ENCODE results near the gene IGSF10. TPM values are rescaled to one million over a fixed set of nuclear protein-coding genes. Genes with fewer than 3 reads are reported as not detected.

The IGSF10 gene
- polyA plus RNA-seq, 1 donor (not counting 4 experiments of a cell fraction or from before 2014, with no cell fraction given) = under 0.01 TPM

GRCh38 chr3:151452841-151453240 is 8.0 kb downstream of the IGSF10 start:
- H3K4me1 ChIP-seq (ENCODE audit: control insufficient read depth, extremely low read depth, insufficient read depth, low read length) = no peaks in the 10 kb centered on the region
- H4K20me1 ChIP-seq (ENCODE audit: control insufficient read depth, extremely low read depth, insufficient read depth, low read length) = no peaks in the 10 kb centered on the region
- no peaks in the 10 kb centered on the region for H3K79me2 ChIP-seq (ENCODE audit: control insufficient read depth, insufficient read depth, low read length)
- no peaks in the 10 kb centered on the region for H3K36me3 ChIP-seq (ENCODE audit: control insufficient read depth in 2 of 2, extremely low read depth in 1 of 2, insufficient read depth in 2 of 2, low read length in 2 of 2)
- H3K9me1 ChIP-seq (ENCODE audit: control insufficient read depth, extremely low read depth, insufficient read depth, low read length) = no peaks in the 10 kb centered on the region
- DNase-seq (ENCODE audit: low read depth, low spot score) (no peak), FAIRE-seq (no peak)
- no peak for TF ChIP-seq EZH2 (IDR thresholded peaks at IDR 0.05; ENCODE audit: low read length)
- no peak for TF ChIP-seq CTCF (optimal IDR thresholded peaks at IDR 0.05 in 1 of 3, IDR thresholded peaks at IDR 0.05 in 1 of 3, conservative IDR thresholded peaks at IDR 0.05 in 1 of 3; ENCODE audit: extremely low read depth in 1 of 3, insufficient read depth in 2 of 3, low read length in 3 of 3)
- no peak overlapping the region for H3K9ac ChIP-seq (ENCODE audit: control insufficient read depth, extremely low read depth, insufficient read depth, low read length)
- H3K27me3 ChIP-seq (ENCODE audit: control insufficient read depth, extremely low read depth, insufficient read depth, low read length) = no peaks in the 10 kb centered on the region
- H3K4me3 ChIP-seq (ENCODE audit: control insufficient read depth in 2 of 3, extremely low read depth in 1 of 3, insufficient read depth in 2 of 3, low read depth in 1 of 3, low read length in 3 of 3) = no peak overlapping the region
- dilution Hi-C loops (cut with MboI; ENCODE audit: extremely low pct_ligation_motif_present, low sequenced_read_pairs) = no loop called here
- H3K27ac ChIP-seq (ENCODE audit: control insufficient read depth, insufficient read depth, low read length) = no peak overlapping the region
- no peak overlapping the region for H2AFZ ChIP-seq (ENCODE audit: control insufficient read depth, low read length)
- H3K9me3 ChIP-seq (ENCODE audit: control insufficient read depth, low read depth, low read length) = no peaks in the 10 kb centered on the region
- no peak overlapping the region for H3K4me2 ChIP-seq (ENCODE audit: control insufficient read depth, extremely low read depth, insufficient read depth, low read depth, low read length)

GRCh38 chr3:151452368-151452767 is 8.5 kb downstream of the IGSF10 start:
- Histone ChIP-seq H3K4me2 (ENCODE audit: control insufficient read depth, extremely low read depth, insufficient read depth, low read depth, low read length) (no peak overlapping the region), H3K4me1 (ENCODE audit: control insufficient read depth, extremely low read depth, insufficient read depth, low read length) (no peaks in the 10 kb centered on the region), H4K20me1 (ENCODE audit: control insufficient read depth, extremely low read depth, insufficient read depth, low read length) (no peaks in the 10 kb centered on the region), H2AFZ (ENCODE audit: control insufficient read depth, low read length) (no peak overlapping the region), H3K9me1 (ENCODE audit: control insufficient read depth, extremely low read depth, insufficient read depth, low read length) (no peaks in the 10 kb centered on the region), H3K79me2 (ENCODE audit: control insufficient read depth, insufficient read depth, low read length) (no peaks in the 10 kb centered on the region), H3K9me3 (ENCODE audit: control insufficient read depth, low read depth, low read length) (no peaks in the 10 kb centered on the region), H3K36me3 (ENCODE audit: control insufficient read depth in 2 of 2, extremely low read depth in 1 of 2, insufficient read depth in 2 of 2, low read length in 2 of 2) (no peaks in the 10 kb centered on the region), H3K4me3 (ENCODE audit: control insufficient read depth in 2 of 3, extremely low read depth in 1 of 3, insufficient read depth in 2 of 3, low read depth in 1 of 3, low read length in 3 of 3) (no peak overlapping the region), H3K27ac (ENCODE audit: control insufficient read depth, insufficient read depth, low read length) (no peak overlapping the region), H3K27me3 (ENCODE audit: control insufficient read depth, extremely low read depth, insufficient read depth, low read length) (no peaks in the 10 kb centered on the region), H3K9ac (ENCODE audit: control insufficient read depth, extremely low read depth, insufficient read depth, low read length) (no peak overlapping the region)
- no peak for TF ChIP-seq CTCF (optimal IDR thresholded peaks at IDR 0.05 in 1 of 3, IDR thresholded peaks at IDR 0.05 in 1 of 3, conservative IDR thresholded peaks at IDR 0.05 in 1 of 3; ENCODE audit: extremely low read depth in 1 of 3, insufficient read depth in 2 of 3, low read length in 3 of 3)
- no peak for TF ChIP-seq EZH2 (IDR thresholded peaks at IDR 0.05; ENCODE audit: low read length)
- no peak for DNase-seq (ENCODE audit: low read depth, low spot score)
- dilution Hi-C loops (cut with MboI; ENCODE audit: extremely low pct_ligation_motif_present, low sequenced_read_pairs) = no loop called here
- FAIRE-seq = no peak
